T-helper 22 cell (primary cell): ENCODE data around the gene CCZ1.
"Not testable (repeated sequence)": the region's sequence is repeated elsewhere in the genome, so short reads cannot be mapped to it uniquely, and the experiment has no call there.

Source experiments
- DNase-seq: peaks from one replicate; pipeline ENCODE4 v3.0.0-alpha.2; 2020; ENCODE audit warnings: low read depth

Gene CCZ1

GRCh38 chr7:5916529-5916928 is 18.0 kb downstream of the CCZ1 start:
- DNase-seq = not testable (repeated sequence)

GRCh38 chr7:5924180-5924579 is 25.6 kb downstream of the CCZ1 start:
- DNase-seq = not testable (repeated sequence)

- not testable (repeated sequence) for DNase-seq
Measured at GRCh38 chr7:5924630-5925029, 26.1 kb downstream of the CCZ1 start.

- not testable (repeated sequence) for DNase-seq
Measured at GRCh38 chr7:5926263-5926870, 27.8 kb downstream of the CCZ1 start.

- not testable (repeated sequence) for DNase-seq
Measured at GRCh38 chr7:5930290-5930689, 31.8 kb downstream of the CCZ1 start.

GRCh38 chr7:5931250-5931649 is 32.7 kb downstream of the CCZ1 start:
- DNase-seq = not testable (repeated sequence)

- DNase-seq = not testable (repeated sequence)
Measured at GRCh38 chr7:5931905-5932644, 33.5 kb downstream of the CCZ1 start.

- not testable (repeated sequence) for DNase-seq
Measured at GRCh38 chr7:5934945-5935450, 36.5 kb downstream of the CCZ1 start.

- DNase-seq = not testable (repeated sequence)
Measured at GRCh38 chr7:5963205-5963604, 64.7 kb downstream of the CCZ1 start.

GRCh38 chr7:5963810-5964209 is 65.3 kb downstream of the CCZ1 start:
- DNase-seq = not testable (repeated sequence)

GRCh38 chr7:5970347-5970911 is 71.9 kb downstream of the CCZ1 start, which contains the start of gene RSPH10B:
RSPH10B (minus strand) TSS chr7:5970689; CDS start chr7:5967116, 3,573 bp downstream.
- DNase-seq = not testable (repeated sequence)

- DNase-seq = not testable (repeated sequence)
Measured at GRCh38 chr7:5973580-5973979, 75.0 kb downstream of the CCZ1 start.
